Breast epithelium (tissue), 3 donors: ENCODE data around the gene IGSF9B.

ENCODE experiments used
- CTCF ChIP-seq, 3 donors: fragments of 450-650 bp; IDR thresholded peaks; one replicate each; pipeline ENCODE4 v1.5.1; 2016 to 2017; ENCODE audit warnings: antibody characterized with exemption in 3 of 3, mild to moderate bottlenecking in 3 of 3, moderate library complexity in 3 of 3
- POLR2A ChIP-seq: fragments of 450-650 bp; IDR thresholded peaks from one replicate; pipeline ENCODE4 v1.6.1; 2016; ENCODE audit warnings: antibody characterized with exemption, mild to moderate bottlenecking, moderate library complexity

GRCh38 chr11:134001596-134001995 lies 44.8 kb upstream of the IGSF9B start:
- TF ChIP-seq CTCF (IDR thresholded peaks at IDR 0.05) (no peak), POLR2A (no peak)
